HCT116 (cell line): ENCODE measurements around the gene PIWIL4. TPM values are rescaled to one million over a fixed set of nuclear protein-coding genes. Genes with fewer than 3 reads are reported as not detected.

Experiments used
- ATAC-seq: fragments of 200-7000 bp; cut with Tn5 transposase; 2 replicates; pipeline ENCODE4 v1.9.1; 2020; ENCODE audit warnings: mild to moderate bottlenecking, moderate library complexity
- BruUV-seq: library from RNA; stranded (reverse); fragments of 400-500 nt; replicated peaks from 2 replicates; lab custom pipeline; 2021; lab: Mats Ljungman, UMichigan
- CTCF ChIA-PET: fragments of 300-600 bp; sonication (Branson Sonifier 250); formaldehyde crosslinking; loops from one replicate; lab custom pipeline; 2021; ENCODE audit warnings: antibody characterized with exemption; lab: Charles Lee
- POLR2A ChIA-PET: fragments of 300-600, 350-600 bp; sonication (Branson Sonifier 250); formaldehyde crosslinking; loops from one replicate; lab custom pipeline; 2021; ENCODE audit warnings: antibody characterized with exemption; lab: Charles Lee
- RAD21 ChIA-PET, 2 experiments: fragments of 300-600 bp; sonication (Branson Sonifier 250); formaldehyde crosslinking; loops; one replicate each; lab custom pipeline; 2023; ENCODE audit warnings: low total read pairs in 2 of 2; ENCODE audit not compliant: uncharacterized antibody in 2 of 2, unreplicated experiment in 2 of 2, low non-redundant PET in 1 of 2; lab: Charles Lee
- DNase-seq: peaks from one replicate; pipeline ENCODE4 v3.0.0-alpha.2; 2010; ENCODE audit warnings: low read depth, low spot score
- H2AFZ ChIP-seq: fragments of 200-600 bp; shearing (Covaris generic), sonication (generic); 2 replicates; pipeline ENCODE4 v1.6.1; 2017; ENCODE audit warnings: low read depth, mixed run types, mixed read lengths, antibody characterized with exemption, low read length; ENCODE audit not compliant: poor library complexity, severe bottlenecking
- H3K27ac ChIP-seq: 2 replicates; pipeline ENCODE4 v1.5.1; 2012; ENCODE audit warnings: low read depth, low read length
- H3K27me3 ChIP-seq: fragments of 200-600 bp; sonication (generic); 2 replicates; pipeline ENCODE4 v1.6.1; 2016; ENCODE audit warnings: mixed run types, low read length, mixed read lengths; ENCODE audit not compliant: insufficient read depth
- H3K36me3 ChIP-seq, 2 experiments: fragments of 200-500 bp in 1 of 2; fragments of 200-600 bp in 1 of 2; sonication (Bioruptor generic) in 1 of 2; sonication (generic) in 1 of 2; 2 replicates each; pipeline versions ENCODE4 v1.5.1 to v1.6.1; 2014 to 2016; ENCODE audit warnings: low read length in 2 of 2, inconsistent platforms in 1 of 2, mixed read lengths in 1 of 2, mixed run types in 1 of 2; ENCODE audit not compliant: insufficient read depth in 2 of 2, control insufficient read depth in 1 of 2
- H3K4me1 ChIP-seq, 2 experiments: fragments of 200-600 bp in 1 of 2; sonication (generic) in 1 of 2; 2 replicates each; pipeline versions ENCODE4 v1.5.1 to v1.6.1; 2012 to 2017; ENCODE audit warnings: low read length in 2 of 2, inconsistent platforms in 1 of 2, mild to moderate bottlenecking in 1 of 2, mixed read lengths in 1 of 2, mixed run types in 1 of 2, moderate library complexity in 1 of 2; ENCODE audit not compliant: insufficient read depth in 2 of 2, control insufficient read depth in 1 of 2
- H3K4me2 ChIP-seq: fragments of 200-600 bp; sonication (generic); 2 replicates; pipeline ENCODE4 v1.6.1; 2017; ENCODE audit warnings: mixed run types, low read length, mixed read lengths
- H3K4me3 ChIP-seq, 2 experiments: fragments of 200-600 bp in 1 of 2; sonication (generic) in 1 of 2; replicated peaks in 1 of 2; 2 replicates each; pipeline ENCODE4 v1.5.1; 2011 to 2016; ENCODE audit warnings: low read length in 2 of 2, control low read depth in 1 of 2, low read depth in 1 of 2, mild to moderate bottlenecking in 1 of 2, mixed read lengths in 1 of 2, mixed run types in 1 of 2
- H3K79me2 ChIP-seq: fragments of 200-600 bp; sonication (generic); 2 replicates; pipeline ENCODE4 v1.6.1; 2017; ENCODE audit warnings: mild to moderate bottlenecking, mixed run types, low read length, moderate library complexity, mixed read lengths; ENCODE audit not compliant: insufficient read depth
- H3K9ac ChIP-seq: fragments of 200-600 bp; sonication (generic); 2 replicates; pipeline ENCODE4 v1.6.1; 2016; ENCODE audit warnings: low read length, mixed read lengths
- H3K9me2 ChIP-seq: fragments of 200-600 bp; sonication (generic), shearing (Covaris generic); 2 replicates; pipeline ENCODE4 v1.6.1; 2017; ENCODE audit warnings: mixed run types, mild to moderate bottlenecking, moderate library complexity; ENCODE audit not compliant: insufficient read depth
- H3K9me3 ChIP-seq, 2 experiments: fragments of 200-500 bp in 1 of 2; fragments of 200-600 bp in 1 of 2; sonication (Bioruptor generic) in 1 of 2; sonication (generic) in 1 of 2; 2 replicates each; pipeline ENCODE4 v1.6.1; 2014 to 2017; ENCODE audit warnings: low read length in 2 of 2, mixed read lengths in 2 of 2, inconsistent platforms in 1 of 2, low read depth in 1 of 2, mild to moderate bottlenecking in 1 of 2, mixed run types in 1 of 2, moderate library complexity in 1 of 2; ENCODE audit not compliant: control insufficient read depth in 1 of 2, insufficient read depth in 1 of 2
- H4K20me1 ChIP-seq: fragments of 200-600 bp; sonication (generic), shearing (Covaris generic); 2 replicates; pipeline ENCODE4 v1.6.1; 2017; ENCODE audit warnings: mixed run types, mild to moderate bottlenecking, moderate library complexity; ENCODE audit not compliant: insufficient read depth
- CEBPB ChIP-seq: IDR thresholded peaks from 2 replicates; pipeline ENCODE4 v1.6.1; 2012; ENCODE audit warnings: low read depth
- CTCF ChIP-seq, 3 experiments: fragments of 200-600 bp in 1 of 3; sonication (generic) in 1 of 3; IDR thresholded peaks in 2 of 3; conservative IDR thresholded peaks in 1 of 3; 2 replicates each; pipeline ENCODE4 v1.5.1; 2012 to 2017; ENCODE audit warnings: low read depth in 2 of 3, low read length in 2 of 3, antibody characterized with exemption in 1 of 3, borderline replicate concordance in 1 of 3, control low read depth in 1 of 3, mild to moderate bottlenecking in 1 of 3, mixed read lengths in 1 of 3, mixed run types in 1 of 3, moderate library complexity in 1 of 3; ENCODE audit not compliant: insufficient read depth in 1 of 3
- EGR1 ChIP-seq: IDR thresholded peaks from 2 replicates; pipeline ENCODE4 v1.6.1; 2012; ENCODE audit warnings: low read depth
- ELF1 ChIP-seq: IDR thresholded peaks from 2 replicates; pipeline ENCODE4 v1.6.1; 2012; ENCODE audit warnings: low read depth, borderline replicate concordance
- EZH2 ChIP-seq: fragments of 200-600 bp; sonication (generic); IDR thresholded peaks from 2 replicates; pipeline ENCODE4 v1.6.1; 2017; ENCODE audit warnings: antibody characterized with exemption, mixed run types
- EZH2phosphoT487 ChIP-seq: fragments of 200-600 bp; IDR thresholded peaks from 2 replicates; pipeline ENCODE4 v1.6.1; 2018; ENCODE audit warnings: antibody characterized with exemption, borderline replicate concordance
- FOSL1 ChIP-seq: IDR thresholded peaks from 2 replicates; pipeline ENCODE4 v1.6.1; 2012; ENCODE audit warnings: low read depth
- JUND ChIP-seq: IDR thresholded peaks from 2 replicates; pipeline ENCODE4 v1.6.1; 2012
- MAX ChIP-seq: IDR thresholded peaks from 2 replicates; pipeline ENCODE4 v1.6.1; 2012
- POLR2A ChIP-seq: IDR thresholded peaks from 2 replicates; pipeline ENCODE4 v1.7.0; 2011; ENCODE audit warnings: borderline replicate concordance; ENCODE audit not compliant: insufficient read depth, insufficient read length; ENCODE audit errors: extremely low read depth
- POLR2AphosphoS5 ChIP-seq: IDR thresholded peaks from 2 replicates; pipeline ENCODE4 v1.6.1; 2011; ENCODE audit warnings: mild to moderate bottlenecking, low read depth, low read length, moderate library complexity
- RAD21 ChIP-seq: IDR thresholded peaks from 2 replicates; pipeline ENCODE4 v1.6.1; 2012; ENCODE audit warnings: low read depth, mild to moderate bottlenecking
- SIN3A ChIP-seq: IDR thresholded peaks from 2 replicates; pipeline ENCODE4 v1.6.1; 2012; ENCODE audit warnings: low read depth
- SP1 ChIP-seq: IDR thresholded peaks from 2 replicates; pipeline ENCODE4 v1.6.1; 2012; ENCODE audit warnings: low read depth
- SRF ChIP-seq: IDR thresholded peaks from 2 replicates; pipeline ENCODE4 v1.6.1; 2012; ENCODE audit warnings: low read depth
- TCF7L2 ChIP-seq: IDR thresholded peaks from 2 replicates; pipeline ENCODE4 v1.7.0; 2011; ENCODE audit warnings: borderline replicate concordance, inconsistent platforms; ENCODE audit not compliant: insufficient read depth, insufficient read length; ENCODE audit errors: extremely low read depth
- YY1 ChIP-seq: IDR thresholded peaks from 2 replicates; pipeline ENCODE4 v1.6.1; 2011; ENCODE audit warnings: low read length, low read depth, moderate library complexity, mild to moderate bottlenecking; ENCODE audit not compliant: insufficient replicate concordance; ENCODE audit errors: extremely low read depth
- ZBTB33 ChIP-seq: IDR thresholded peaks from 2 replicates; pipeline ENCODE4 v1.6.1; 2011; ENCODE audit warnings: mild to moderate bottlenecking, low read length, moderate library complexity; ENCODE audit not compliant: insufficient replicate concordance; ENCODE audit errors: extremely low read depth
- ZNF274 ChIP-seq: fragments of 200-500 bp; sonication (Bioruptor generic); IDR thresholded peaks from 2 replicates; pipeline ENCODE4 v1.6.1; 2014; ENCODE audit warnings: mild to moderate bottlenecking, low read depth, low read length, inconsistent platforms
- intact Hi-C: fragments of 100-400 bp; cut with micrococcal nuclease; formaldehyde crosslinking; loops from 2 replicates; pipeline ENCODE4 v1.10.0; 2022
- total RNA-seq: library from RNA; stranded (reverse); gene quantifications from one replicate; pipeline ENCODE4 v1.2.1, GENCODE V29; 2021; ENCODE audit not compliant: unreplicated experiment
- TF ChIP-seq, protein P1 (sequence below): IDR thresholded peaks from 2 replicates; pipeline ENCODE4 v1.6.1; 2012

PIWIL4 gene
- total RNA-seq, 1 experiment from 2014 or later, result 0.34 TPM

GRCh38 chr11:94577841-94578240 is 10.7 kb downstream of the PIWIL4 start:
- BruUV-seq, result no TSS peak
- TF ChIP-seq CEBPB (no peak), YY1 (no peak), MAX (no peak), ZNF274 (no peak), TCF7L2 (no peak), EZH2phosphoT487 (no peak), ZBTB33 (no peak), RAD21 (no peak), POLR2AphosphoS5 (no peak), ELF1 (no peak), POLR2A (no peak), EZH2 (no peak), SRF (no peak), SP1 (no peak), EGR1 (no peak), CTCF (IDR thresholded peaks at IDR 0.05 in 2 of 3, conservative IDR thresholded peaks at IDR 0.05 in 1 of 3; ENCODE audit: borderline replicate concordance in 1 of 3, insufficient read depth in 1 of 3, low read depth in 2 of 3, low read length in 2 of 3) (no peak), FOSL1 (no peak), SIN3A (no peak), JUND (no peak)
- TF ChIP-seq, protein P1, sequence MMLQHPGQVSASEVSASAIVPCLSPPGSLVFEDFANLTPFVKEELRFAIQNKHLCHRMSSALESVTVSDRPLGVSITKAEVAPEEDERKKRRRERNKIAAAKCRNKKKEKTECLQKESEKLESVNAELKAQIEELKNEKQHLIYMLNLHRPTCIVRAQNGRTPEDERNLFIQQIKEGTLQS, result no peak
- H3K9me3 ChIP-seq, result no peaks in the 10 kb centered on the region
- intact Hi-C loops, result no loop called here
- no peak overlapping the region for H3K9ac ChIP-seq
- DNase-seq (no peak), ATAC-seq (no peak)
- H4K20me1 ChIP-seq, result no peaks in the 10 kb centered on the region
- no peaks in the 10 kb centered on the region for H3K4me1 ChIP-seq
- ChIA-PET RAD21 (no interaction called here), CTCF (no interaction called here), POLR2A (no interaction called here)
- H3K36me3 ChIP-seq, result no peaks in the 10 kb centered on the region
- H3K9me2 ChIP-seq, result no peaks in the 10 kb centered on the region
- H2AFZ ChIP-seq, result no peak overlapping the region
- H3K4me3 ChIP-seq, result no peak overlapping the region
- H3K79me2 ChIP-seq, result no peaks in the 10 kb centered on the region
- no peak overlapping the region for H3K27ac ChIP-seq
- H3K4me2 ChIP-seq, result no peak overlapping the region
- H3K27me3 ChIP-seq, result no peaks in the 10 kb centered on the region; the same call in 1 of the 2 replicates
